PC-9 (cell line): ENCODE results near the gene WDR44.

Experiments
- CTCF ChIP-seq: fragments of 200-600 bp; sonication (generic); conservative IDR thresholded peaks from 2 replicates; pipeline ENCODE4 v1.6.1; 2017; ENCODE audit warnings: mixed run types, antibody characterized with exemption, mild to moderate bottlenecking, moderate library complexity
- EZH2 ChIP-seq: fragments of 200-600 bp; sonication (generic); IDR thresholded peaks from 2 replicates; pipeline ENCODE4 v1.8.0; 2017; ENCODE audit warnings: antibody characterized with exemption, low read depth

- TF ChIP-seq CTCF: no peak
- no peak for TF ChIP-seq EZH2
Observed at GRCh38 chrX:118499295-118499694, 153.4 kb downstream of the WDR44 start.
